ENCODE data around the gene CA12. TPM values are rescaled to one million over a fixed set of nuclear protein-coding genes. Genes with fewer than 3 reads are reported as not detected.

Gene CA12
- total and polyA plus RNA-seq, 2 of the 8 experiments (the other 6 are each of a cell fraction or from before 2014, with no cell fraction given), result 4.7 to 4.9 TPM

- FAIRE-seq (no peak), DNase-seq (ENCODE audit: low read depth in 1 of 2, low spot score in 2 of 2) (no peak)
- Histone ChIP-seq H3K56ac (replicated peaks; ENCODE audit: insufficient read length, low read depth, low read length) (no peak overlapping the region), H2AFZ (ENCODE audit: low read length) (no peak overlapping the region), H3K27me3 (replicated peaks in 1 of 4; ENCODE audit: control insufficient read depth in 3 of 4, extremely low read depth in 1 of 4, insufficient read depth in 3 of 4, low read length in 3 of 4) (no peaks in the 10 kb centered on the region), H3K4me1 (replicated peaks in 1 of 4; ENCODE audit: control insufficient read depth in 3 of 4, insufficient read depth in 4 of 4, low read length in 3 of 4) (no peaks in the 10 kb centered on the region; a peak in 1 of 7 replicates), H3K79me1 (ENCODE audit: low read depth, low read length) (no peaks in the 10 kb centered on the region), H3K4me2 (ENCODE audit: insufficient read depth in 1 of 2, low read depth in 2 of 2, low read length in 2 of 2) (no peak overlapping the region), H3K79me2 (ENCODE audit: control insufficient read depth in 1 of 2, insufficient read depth in 2 of 2, low read length in 2 of 2) (0 out of 4 replicates have a peak, but pooled peaks cover 0 to 3% of the 10 kb centered on the region in 2 experiments), H2BK5ac (ENCODE audit: low read depth, low read length) (no peak overlapping the region), H2BK120ac (replicated peaks; ENCODE audit: low read depth, low read length) (no peak overlapping the region), H3K36me3 (ENCODE audit: control insufficient read depth in 2 of 4, insufficient read depth in 4 of 4, low read length in 3 of 4) (peaks cover 0 to 8% (median 4%) of the 10 kb centered on the region in 4 experiments; a peak in 1 of 8 replicates), H4K8ac (ENCODE audit: extremely low read depth, insufficient read depth, low read length) (no peak overlapping the region), H3K23ac (ENCODE audit: insufficient read length) (no peak overlapping the region), H2BK15ac (ENCODE audit: low read length) (no peak overlapping the region), H4K5ac (ENCODE audit: insufficient read length, low read depth, low read length) (no peak overlapping the region), H3K9ac (replicated peaks in 1 of 4; ENCODE audit: extremely low read depth in 1 of 4, low read depth in 3 of 4, low read length in 3 of 4) (no peak overlapping the region), H3K9me3 (ENCODE audit: insufficient read depth in 2 of 2, low read depth in 1 of 2, low read length in 1 of 2) (no peaks in the 10 kb centered on the region), H3K23me2 (ENCODE audit: low read depth, low read length) (no peaks in the 10 kb centered on the region), H3K18ac (ENCODE audit: extremely low read depth, low read length) (no peak overlapping the region), H3K14ac (ENCODE audit: insufficient read length) (no peak overlapping the region), H2BK20ac (ENCODE audit: low read length) (no peak overlapping the region), H4K20me1 (replicated peaks in 1 of 2; ENCODE audit: control insufficient read depth in 1 of 2, insufficient read depth in 2 of 2, low read length in 2 of 2) (no peaks in the 10 kb centered on the region), H4K91ac (replicated peaks; ENCODE audit: insufficient read length, low read length) (no peak overlapping the region), H3K4me3 (ENCODE audit: extremely low read depth in 1 of 4, insufficient read depth in 2 of 4, low read depth in 3 of 4, low read length in 4 of 4) (no peak overlapping the region), H3K4ac (replicated peaks; ENCODE audit: insufficient read length, low read depth, low read length) (no peak overlapping the region), H2BK12ac (ENCODE audit: low read depth, low read length) (no peak overlapping the region), H3K27ac (ENCODE audit: low read depth, low read length) (no peak overlapping the region), H2AK5ac (ENCODE audit: low read depth, low read length) (no peak overlapping the region)
- ChIA-PET CTCF (ENCODE audit: partially characterized antibody) (interaction anchor here (1.0 to 1.2 kb wide), 2 partner anchors 14 to 158 kb away, joined by 3 read pairs; no protein-coding TSS in a partner anchor), POLR2A (ENCODE audit: partially characterized antibody) (interaction anchor here (0.9 kb wide), 1 partner anchor 141 kb away, joined by 3 read pairs; no protein-coding TSS in a partner anchor)
- no peak for TF ChIP-seq TAF7 (optimal IDR thresholded peaks at IDR 0.05; ENCODE audit: borderline replicate concordance, low read depth, low read length)
- no peak for TF ChIP-seq RXRA (IDR thresholded peaks at IDR 0.05; ENCODE audit: insufficient read depth, low read depth, low read length)
- no peak for TF ChIP-seq POU5F1 (IDR thresholded peaks at IDR 0.05; ENCODE audit: low read depth, low read length)
- TF ChIP-seq HDAC6 (IDR thresholded peaks at IDR 0.05; ENCODE audit: low read depth, low read length), result no peak
- no peak for TF ChIP-seq TEAD4 (IDR thresholded peaks at IDR 0.05; ENCODE audit: low read depth, low read length)
- TF ChIP-seq EP300 (IDR thresholded peaks at IDR 0.05; ENCODE audit: borderline replicate concordance in 1 of 2, low read depth in 2 of 2, low read length in 2 of 2), result no peak
- no peak for TF ChIP-seq EGR1 (IDR thresholded peaks at IDR 0.05; ENCODE audit: borderline replicate concordance, low read depth, low read length)
- no peak for TF ChIP-seq CTCF (IDR thresholded peaks at IDR 0.05; ENCODE audit: control extremely low read depth in 1 of 3, insufficient read depth in 1 of 3, low read depth in 1 of 3, low read length in 3 of 3)
- no peak for TF ChIP-seq KDM1A (IDR thresholded peaks at IDR 0.05; ENCODE audit: borderline replicate concordance, low read length)
- WGBS, 2 experiments (ENCODE audit: extremely low coverage in 1 of 2, insufficient coverage in 1 of 2, insufficient read length in 1 of 2, insufficient replicate concordance in 2 of 2, low coverage in 1 of 2, low lambda C conversion rate in 2 of 2, missing lambda C conversion rate in 1 of 2), result 92% methylated on average over 5 of the region's 5 CpGs; no CpG with 5 or more reads in 1 of the 2 experiments
Measured at GRCh38 chr15:63305260-63305659, 76.4 kb downstream of the CA12 start.
